Stimulated activated CD4-positive, alpha-beta T cell treated with anti-CD3 and anti-CD28 coated beads, Interleukin-1b, Interleukin-23, amount 100 ng/mL, for 1 hour (primary cell): ENCODE data around the gene NRTN.

ENCODE experiments used
- DNase-seq, 2 donors: peaks; one replicate each; pipeline ENCODE4 v3.0.0-alpha.2; 2020; ENCODE audit warnings: low read depth in 2 of 2

Gene NRTN

DNA sequence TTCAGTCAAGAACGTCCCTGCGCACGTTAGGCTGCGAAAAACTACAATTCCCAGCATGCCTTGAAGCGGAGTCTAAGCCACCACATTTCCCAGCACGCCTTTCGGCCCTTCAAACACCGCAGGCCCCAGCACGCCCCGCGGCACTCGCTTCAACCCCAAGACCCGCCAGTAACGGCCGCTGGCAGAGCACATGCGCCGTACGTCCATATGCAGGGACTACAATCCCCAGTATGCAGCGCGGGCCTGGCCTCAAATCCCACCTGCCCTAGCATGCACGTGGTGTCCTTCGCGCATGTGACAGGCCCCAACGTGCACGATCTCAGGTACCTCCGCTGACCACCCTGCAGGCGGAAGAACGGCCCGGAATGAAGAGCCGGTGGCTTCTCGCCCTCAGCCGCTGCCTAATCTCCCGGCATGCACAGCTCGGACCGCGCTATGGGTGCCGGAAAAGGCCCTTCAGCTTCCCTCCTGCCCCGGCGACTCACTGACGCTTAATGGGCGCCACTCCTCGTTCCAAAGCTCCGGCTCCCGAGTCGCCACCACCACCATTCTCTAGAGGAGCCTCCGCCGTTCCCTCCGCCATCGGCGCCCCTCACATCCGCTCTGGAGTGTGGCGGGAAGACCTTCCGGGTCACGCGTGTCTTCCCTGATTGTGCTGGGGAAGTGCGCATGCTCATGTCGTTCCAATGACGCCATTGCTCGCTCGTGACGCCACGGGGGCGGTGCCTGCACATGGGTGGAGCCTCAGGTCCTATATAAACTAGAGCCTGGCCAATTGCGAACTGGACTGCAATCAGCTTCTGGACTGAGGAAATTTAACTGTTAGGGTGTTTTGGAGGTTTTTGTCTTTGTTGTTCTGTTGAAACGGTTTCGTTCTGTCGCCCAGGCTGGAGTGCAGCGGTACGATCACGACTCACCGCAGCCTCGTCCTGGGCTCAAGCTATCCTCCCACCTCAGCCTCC lies 14.0 kb upstream of the NRTN start, which contains the start of gene DUS3L:
TSS of gene DUS3L (minus strand) at position 605 of the 962 bp plus-strand sequence. CDS start at position 583, 22 bp downstream.
- DNase-seq = peak; percentile 89 to 90

DNA sequence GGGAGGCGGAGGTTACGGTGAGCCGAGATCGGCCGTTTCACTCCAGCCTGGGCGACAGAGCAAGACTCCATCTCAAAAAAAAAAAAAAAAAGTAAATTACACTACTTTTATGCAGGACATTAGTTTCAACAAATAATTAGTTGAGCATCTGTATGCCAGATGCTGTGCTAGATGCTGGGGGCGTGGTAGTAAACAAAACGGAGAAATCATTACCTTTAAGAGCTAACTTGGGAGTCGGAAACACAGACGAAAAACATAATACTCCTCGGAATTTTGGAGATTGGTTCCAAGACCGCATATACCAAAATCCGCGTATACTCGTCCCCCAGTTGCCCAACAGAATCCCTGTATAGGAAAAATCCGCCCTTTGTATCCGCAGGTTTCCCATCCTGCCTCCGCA lies 12.6 kb upstream of the NRTN start:
- DNase-seq = no peak

DNA sequence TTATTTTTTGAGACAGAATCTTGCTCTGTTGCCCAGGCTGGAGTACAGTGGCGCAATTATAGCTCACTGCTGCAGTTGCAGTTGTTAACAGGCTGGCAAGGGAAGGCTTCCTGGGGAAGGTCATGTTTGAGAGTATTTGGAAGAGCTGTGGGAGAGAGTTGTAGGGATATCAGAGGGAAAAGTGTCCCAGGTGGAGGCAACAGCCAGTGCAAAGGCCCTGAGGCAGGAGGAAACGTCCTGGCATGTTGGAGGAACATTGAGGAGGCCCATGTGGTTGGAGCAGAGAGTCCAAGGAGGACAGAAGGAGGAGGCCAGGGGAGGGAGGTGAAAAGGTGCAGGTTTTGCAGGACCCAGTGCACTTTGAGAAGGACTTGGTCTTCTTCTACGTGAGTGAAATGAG lies 11.7 kb upstream of the NRTN start:
- no peak for DNase-seq

DNA sequence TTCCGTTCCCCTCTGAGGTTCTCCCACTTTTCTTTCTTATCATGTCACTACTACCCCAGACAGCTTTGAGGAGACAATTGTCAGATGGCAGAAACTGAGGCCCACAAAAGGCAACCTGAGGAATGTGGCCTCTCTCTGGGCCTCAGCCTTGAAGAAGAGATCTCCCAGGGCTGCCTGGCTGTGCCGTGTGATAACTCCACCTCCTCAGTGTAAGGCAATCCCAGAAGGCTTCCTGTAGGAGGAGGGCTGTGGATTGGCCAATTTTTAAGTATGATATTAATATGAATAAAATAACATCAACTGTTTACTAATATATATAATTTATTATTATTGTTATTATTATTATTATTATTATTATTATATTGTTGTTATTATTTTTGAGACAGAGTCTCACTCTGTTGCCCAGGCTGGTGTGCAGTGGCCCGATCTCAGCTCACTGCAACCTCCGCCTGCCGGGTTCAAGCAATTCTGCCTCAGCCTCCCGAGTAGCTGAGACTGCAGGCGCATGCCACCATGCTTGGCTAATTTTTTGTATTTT lies 9.4 kb upstream of the NRTN start:
- no peak for DNase-seq

DNA sequence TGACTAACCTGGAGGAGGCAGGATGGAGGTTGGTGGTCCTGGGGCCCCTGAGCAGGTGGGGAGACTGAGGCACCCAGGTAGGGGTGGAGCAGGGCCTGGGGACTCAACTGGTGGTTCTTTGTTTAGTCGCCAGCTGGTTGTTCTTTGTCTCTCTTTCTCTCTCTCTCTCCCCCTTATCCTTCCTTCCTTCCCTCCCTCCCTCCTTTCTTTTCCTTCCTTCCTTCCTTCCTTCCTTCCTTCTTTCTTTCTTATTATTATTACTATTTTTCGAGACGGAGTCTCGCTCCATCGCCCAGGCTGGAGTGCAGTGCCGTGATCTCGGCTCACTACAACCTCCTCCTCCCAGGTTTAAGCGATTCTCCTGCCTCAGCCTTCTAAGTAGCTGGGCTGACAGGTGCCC lies 6.6 kb upstream of the NRTN start:
- no peak for DNase-seq

DNA sequence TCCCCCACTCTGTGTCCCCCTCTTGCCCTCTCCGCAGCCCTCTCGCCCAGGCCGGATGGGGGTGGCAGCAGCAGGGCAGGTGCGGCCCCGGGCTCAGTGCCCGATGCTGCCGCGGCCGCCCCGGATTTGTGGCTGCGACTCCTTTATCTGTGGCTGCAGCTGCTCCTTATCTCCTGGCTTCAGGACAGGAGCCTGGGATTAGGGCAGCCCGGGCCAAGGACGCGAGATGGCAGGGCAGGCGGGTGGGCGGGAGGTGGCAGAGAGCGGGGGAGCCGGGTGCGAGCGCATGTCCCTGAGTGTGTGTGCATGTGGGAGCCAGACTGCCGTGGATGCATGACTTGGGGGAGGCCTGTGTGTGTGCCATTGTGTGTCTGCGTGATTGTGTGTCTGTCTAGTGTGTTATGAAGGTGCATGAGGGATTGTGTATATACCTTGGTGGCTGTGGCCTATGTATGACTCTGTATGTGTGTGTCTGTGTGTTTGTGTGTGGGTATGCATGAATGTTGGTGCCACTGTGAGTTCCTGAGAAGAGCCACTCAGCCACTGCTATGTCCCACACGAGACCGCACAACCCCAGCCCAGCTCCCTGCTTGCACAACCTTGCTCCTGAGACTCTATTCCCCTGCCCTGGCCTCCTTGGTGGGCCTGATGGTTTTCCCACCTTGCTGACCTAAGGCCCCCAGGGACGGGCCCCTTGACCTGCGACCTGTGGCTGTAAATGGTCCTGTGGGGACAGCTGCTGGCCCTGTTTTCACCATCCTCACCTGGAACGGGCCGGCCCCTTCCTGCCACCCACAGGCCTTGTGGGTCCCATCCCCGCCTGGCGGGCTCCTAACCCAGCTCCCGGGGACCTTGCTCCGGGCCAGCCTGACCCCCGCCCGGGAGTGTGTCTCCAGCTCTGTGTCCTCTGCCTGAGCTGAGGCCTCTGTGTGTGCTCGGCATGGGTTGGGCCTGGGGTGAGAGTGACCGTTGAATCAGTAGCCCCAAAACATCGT lies 5.3 kb upstream of the NRTN start:
- DNase-seq = no peak

DNA sequence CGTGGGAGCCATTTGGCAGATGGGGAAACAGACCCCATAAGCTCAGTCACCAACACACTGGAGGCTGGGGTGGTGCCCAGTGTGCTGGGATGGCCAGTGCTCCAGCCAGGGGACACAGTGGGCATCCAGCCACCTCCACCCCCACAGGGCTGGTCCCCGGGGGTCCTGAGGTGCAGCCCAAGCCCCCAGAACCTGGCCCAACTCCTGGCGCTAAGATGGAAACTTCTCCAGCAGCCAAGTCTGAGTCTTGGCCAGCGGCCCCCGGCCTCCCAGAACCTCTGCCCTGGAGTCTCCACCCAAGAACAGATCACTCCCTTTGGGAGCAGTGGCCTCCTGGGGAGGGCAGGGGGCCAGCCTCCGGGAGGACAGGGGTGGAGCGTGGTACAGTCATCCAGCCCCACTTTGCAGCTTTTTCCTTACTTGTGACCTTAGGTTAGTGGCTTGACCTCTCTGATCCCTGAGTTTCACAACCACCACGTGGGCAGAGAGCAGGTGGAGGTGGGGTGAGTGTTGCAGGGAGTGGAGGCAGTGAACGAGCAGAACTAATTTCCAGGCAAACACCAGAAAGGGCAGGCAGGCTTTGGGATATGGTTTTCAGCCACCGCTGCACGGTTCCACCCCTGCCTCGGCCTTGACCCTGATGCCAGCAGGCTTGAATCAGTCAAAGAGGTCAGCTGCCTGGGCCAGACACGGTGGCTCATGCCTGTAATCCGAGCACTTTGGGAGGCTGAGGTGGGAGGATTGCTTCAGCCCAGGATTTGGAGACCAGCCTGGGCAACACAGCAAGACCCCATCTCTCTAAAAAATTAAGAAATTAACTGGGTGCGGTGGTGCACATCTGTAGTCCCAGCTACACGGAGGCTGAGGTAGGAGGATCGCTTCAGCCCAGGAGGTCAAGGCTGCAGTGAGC lies 4.3 kb upstream of the NRTN start:
- no peak for DNase-seq

DNA sequence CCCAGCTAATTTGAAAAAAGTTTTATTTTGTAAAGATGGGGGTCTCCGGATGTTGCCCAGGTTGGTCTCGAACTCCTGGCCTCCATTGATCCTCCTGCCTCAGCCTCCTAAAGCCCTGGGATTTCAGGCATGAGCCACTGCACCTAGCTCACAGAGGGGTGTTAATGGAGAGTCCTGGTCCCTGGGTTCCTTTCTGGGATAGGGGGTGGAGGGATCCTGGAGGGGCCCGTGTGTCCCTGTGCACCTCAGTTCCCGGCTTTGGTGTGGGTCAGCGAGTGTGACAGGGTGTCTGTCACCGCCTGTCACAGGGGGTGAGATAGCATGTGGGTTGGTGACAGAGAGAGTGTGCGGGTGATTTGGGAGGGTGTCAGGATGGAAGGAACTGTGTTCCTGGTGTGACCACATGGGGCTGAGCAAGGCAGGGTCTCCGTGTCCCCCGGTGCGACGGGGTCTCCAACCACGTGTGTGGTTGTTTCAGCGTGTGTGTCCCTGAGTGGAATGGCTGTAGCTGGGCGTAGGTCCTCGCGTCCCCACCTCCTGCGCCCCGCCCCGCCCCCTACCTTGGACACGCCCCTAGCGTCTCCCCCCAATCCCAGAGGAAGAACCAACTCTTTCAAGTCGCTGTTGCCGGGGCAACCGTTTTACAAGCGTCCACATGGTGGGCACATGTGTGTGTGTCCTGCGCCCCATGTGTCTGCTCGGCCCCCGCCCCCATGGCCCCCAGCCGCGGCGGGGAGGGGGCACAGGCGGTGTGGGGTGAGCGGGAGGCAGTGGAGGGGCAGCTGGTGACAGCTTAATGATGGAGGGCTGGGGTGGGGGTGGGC lies 2.9 kb upstream of the NRTN start:
- DNase-seq = no peak

DNA sequence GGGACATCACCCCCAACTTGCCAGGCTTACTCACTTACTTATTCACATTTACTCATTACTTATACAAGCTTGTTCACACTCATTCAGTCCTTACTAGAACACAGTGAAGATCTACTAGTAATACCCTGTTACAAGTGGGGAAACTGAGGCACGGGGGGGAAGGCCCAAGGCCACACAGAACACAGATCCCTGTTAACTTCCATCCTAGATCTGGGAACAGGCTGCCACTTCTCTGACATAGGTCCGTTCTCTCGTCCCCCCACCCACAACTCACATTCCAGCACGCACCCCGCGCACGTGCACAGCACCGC lies 1.5 kb upstream of the NRTN start:
- DNase-seq = no peak

DNA sequence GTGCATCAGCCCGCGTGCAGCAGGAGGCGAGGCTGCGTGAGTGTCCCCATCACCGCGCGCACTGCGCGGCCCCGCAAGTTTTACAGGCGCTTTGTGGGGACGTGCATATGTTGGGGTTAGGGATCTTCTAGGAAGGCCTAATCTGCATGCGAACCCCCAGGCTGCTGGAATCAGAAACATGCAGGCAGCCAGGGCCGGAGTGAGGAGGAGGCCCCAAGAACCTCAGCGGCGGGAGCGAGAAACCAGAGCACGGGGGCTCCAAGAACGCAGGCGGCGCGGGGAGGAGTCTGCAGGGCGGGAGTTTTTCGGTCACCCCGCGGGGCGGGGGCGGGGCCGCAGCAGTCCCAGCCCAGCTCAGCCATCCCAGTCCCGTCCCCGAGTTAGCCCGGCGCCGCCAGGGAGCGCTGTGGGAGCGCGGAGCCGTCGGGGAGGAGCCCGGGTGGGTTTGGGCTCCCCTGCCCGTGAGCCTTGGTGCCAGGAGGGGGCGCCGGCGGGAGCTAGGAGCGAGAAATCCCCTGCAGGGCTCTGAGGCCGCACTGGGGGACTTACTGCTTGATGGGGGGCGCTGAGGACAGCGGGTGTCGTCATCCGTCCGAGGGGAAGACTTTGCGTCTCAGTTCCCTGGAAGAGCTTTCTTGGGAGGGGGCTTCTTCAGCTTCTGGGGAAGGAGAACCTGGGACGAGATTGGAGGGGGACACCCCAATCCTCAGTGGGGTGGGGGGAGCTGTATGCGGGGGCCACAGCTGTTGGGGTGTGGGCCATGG lies 933 bp upstream of the NRTN start:
- peak; percentile 81 to 87 for DNase-seq

DNA sequence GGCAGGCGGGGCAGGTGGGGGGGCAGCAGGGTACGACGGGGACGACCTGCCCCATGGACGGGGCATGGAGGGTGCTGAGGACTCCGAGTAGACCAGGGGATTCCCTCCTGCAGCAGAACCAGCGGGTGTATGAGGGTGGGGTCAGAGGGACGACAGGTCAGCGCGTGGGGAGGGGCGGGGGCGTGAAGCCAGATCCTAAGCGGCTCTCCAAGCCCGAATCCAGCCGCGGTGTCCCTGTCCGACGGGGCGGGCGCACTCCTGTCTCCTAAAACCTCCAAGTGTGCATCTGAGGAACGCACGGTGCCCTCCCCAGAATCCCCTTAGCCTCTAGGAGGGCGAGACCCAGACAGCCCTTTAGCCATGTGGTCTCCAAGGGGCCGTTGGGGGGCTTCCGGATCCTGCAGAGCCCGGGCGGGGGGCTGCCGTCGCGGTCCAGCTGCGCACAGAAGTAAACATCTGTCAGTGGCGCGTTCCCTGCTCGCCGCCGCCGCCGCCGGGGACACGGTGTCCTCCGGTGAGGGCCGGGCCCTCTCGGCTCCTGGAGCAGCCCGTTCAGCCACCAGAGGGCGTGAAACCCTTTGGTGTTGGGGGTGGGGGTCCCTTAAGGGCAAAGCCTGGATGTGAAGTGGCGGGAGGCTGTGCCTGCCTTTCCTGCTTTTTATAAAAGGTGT lies 730 bp downstream of the NRTN start:
- DNase-seq = peak in 1 of 2 donors; percentile 10

DNA sequence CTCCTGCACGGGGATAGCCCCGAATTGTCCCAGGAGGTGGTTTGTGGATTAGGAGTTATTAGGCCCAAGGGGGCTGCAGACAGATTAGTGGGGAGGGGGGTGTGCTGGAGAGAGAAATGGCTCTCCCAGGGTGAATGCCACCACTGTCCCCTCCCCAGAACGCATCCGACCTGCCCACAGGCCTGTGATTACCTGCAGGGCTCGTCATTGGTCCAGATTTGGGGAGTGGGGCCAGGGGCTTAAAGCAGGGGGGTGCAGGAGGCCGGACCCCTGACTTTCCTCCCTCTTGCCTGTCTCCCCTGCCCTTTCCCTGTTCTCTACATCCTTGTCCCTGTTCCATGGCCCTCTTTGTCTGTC lies 1.2 kb downstream of the NRTN start:
- DNase-seq = no peak

DNA sequence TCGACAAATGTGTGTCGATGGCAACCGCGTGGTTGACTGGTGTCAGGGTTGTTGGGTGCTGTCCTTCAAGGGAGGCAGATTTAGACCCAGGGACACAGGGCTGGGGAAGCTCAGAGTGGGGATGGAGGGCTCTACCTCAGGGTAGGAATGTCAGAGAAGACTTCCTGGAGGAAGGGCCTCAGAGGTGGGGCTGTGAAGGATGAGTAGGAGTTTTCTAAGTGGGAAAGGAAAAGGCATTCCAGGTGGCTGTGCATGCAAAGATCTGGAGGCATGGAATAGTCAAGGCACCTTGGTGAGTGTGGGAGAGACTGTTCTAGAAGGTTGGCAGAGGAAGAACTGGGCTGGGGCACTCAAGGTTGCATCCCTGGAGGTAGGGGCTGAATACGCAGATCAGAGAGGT lies 2.0 kb downstream of the NRTN start:
- no peak for DNase-seq

DNA sequence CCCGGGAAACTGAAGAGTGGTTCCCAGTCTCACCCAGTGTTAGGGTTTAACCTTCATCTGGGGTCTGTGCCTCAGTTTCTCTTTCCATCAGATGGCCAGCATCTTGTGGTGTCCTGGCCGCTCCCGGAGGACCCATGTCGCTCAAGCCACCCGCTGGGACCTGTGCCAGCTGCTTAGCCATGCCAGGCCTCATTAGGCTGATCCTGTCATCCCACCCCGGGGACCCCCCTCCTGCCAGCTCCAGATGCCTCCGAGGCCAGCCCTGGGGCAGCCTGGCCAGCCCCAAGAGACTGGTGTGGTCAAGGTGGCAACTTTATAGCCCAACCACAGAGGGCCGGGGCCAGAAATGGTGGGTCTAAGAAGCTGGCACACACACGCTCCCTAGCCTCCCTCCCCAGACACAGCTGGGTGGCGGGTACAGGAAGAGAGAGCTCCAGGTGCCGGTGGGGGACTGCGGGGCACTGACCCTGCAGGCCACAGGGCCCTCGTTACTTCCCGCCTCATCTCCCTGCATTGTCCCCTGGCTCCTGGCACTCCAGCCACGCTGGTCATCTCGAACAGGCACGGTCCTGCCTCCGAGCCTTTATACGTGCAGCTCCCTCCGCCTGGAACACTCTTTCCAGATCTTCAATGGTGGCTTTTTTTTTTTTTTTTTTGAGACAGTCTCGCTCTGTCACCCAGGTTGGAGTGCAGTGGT lies 3.4 kb downstream of the NRTN start:
- no peak for DNase-seq

DNA sequence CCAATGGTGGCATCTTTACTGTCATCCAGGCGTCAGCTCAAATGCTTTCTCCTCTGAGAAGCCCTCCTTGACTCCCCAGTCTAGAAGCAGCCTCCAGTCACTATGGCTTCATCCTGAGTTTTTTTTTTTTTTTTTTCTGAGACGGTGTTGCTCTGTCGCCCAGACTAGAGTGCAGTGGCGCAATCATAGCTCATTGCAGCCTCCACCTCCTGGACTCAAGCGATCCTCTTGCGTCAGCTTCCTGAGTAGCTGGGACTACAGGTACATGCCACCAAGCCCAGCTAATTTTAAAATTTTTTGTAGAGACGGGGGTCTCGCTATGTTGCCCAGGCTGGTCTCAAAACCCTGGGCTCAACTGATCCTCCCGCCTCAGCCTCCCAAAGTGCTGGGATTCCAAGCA lies 4.2 kb downstream of the NRTN start:
- DNase-seq = no peak

DNA sequence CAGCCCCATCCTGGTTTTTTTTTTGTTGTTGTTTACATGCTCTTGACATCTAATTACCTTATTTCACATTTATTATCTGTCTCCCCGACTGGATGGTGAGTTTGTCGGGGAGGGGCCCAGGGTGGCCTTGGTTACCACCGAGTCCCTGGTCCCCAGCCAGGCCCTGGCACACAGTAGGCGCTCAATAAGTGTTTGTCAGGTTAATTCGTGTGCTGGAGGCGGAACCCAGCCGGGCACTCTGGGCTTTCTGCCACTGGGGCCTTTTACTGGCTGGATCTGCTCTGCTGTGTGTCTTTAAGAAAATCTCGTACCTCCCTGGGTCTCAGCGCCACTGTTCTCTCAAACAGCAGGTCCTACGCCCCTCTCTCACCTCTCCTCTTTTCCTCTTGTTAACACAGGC lies 4.6 kb downstream of the NRTN start:
- no peak for DNase-seq

DNA sequence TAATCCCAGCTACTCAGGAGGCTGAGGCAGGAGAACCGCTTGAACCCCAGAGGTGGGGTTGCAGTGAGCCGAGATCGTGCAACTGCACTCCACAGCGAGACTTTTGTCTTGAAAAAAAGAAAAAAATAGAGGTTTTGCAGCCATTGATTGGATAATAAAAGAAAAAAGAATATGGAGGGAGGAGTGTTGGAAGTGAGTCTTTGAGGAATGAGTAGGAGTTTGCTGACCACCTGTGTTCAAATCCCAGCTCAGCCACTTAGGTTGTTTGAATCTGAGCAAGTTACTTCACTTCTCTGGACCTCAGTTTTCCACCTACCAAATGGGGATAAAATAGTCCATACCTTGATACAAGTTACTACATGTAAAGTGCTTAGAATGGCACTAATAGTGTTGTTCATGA lies 6.2 kb downstream of the NRTN start:
- DNase-seq = no peak

DNA sequence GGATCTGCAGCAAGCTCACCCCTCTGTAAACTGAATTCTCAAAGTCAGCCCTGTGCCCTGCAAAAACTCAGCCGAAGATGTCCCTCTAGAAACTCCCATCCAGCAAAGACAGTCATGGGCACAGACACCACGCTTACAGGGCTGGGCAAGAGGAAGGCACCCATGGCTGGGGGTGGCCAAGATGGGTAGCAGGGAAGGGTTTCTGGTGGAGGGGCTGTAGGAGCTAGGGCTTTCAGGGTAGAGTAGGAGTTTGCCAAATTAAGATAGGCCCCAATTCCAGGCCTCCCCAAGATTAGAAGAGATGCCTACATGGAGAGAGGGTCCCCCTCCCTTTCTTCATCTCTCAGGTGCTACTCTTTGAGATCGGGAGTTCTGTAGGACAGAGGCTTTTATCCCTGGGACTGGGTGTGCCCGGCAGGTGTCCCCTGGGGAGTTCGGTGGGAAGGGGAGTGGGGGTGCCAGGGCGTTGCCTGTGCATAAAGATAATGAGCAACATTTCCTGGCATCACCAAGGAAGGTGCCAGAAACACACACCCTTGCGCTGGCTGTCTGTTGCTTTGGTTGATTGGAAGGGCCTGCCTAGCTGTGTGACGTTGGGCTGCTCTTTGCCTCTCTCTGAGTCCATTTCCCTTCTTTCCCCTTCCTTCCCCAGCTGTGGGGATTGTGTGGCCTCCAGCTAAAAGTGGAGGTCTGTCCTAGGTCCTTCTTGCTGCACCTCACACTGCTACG lies 9.4 kb downstream of the NRTN start:
- DNase-seq = no peak
